Activated CD4-positive, CD25-positive, alpha-beta regulatory T cell (primary cell): Measurements from ENCODE around the gene GPR162.
"Not testable (repeated sequence)": the region's sequence is repeated elsewhere in the genome, so short reads cannot be mapped to it uniquely, and the experiment has no call there.

Experiments
- DNase-seq, 4 experiments: peaks; one replicate each; lab custom pipeline; 2025; lab: John Stamatoyannopoulos, UW

Gene GPR162

GRCh38 chr12:6854036-6854435, 32.4 kb downstream of the GPR162 start:
- DNase-seq = no peak

- DNase-seq = no peak
These were observed 33.7 kb downstream of the GPR162 start for GRCh38 chr12:6855322-6855721.

- no peak for DNase-seq
These were observed 37.2 kb downstream of the GPR162 start for GRCh38 chr12:6858799-6859198.

- DNase-seq = no peak
These were observed 38.5 kb downstream of the GPR162 start for GRCh38 chr12:6860116-6860515.

GRCh38 chr12:6860942-6861341, 39.3 kb downstream of the GPR162 start:
- DNase-seq = no peak

- no peak for DNase-seq
These were observed 39.8 kb downstream of the GPR162 start for GRCh38 chr12:6861391-6861790.

- no peak for DNase-seq
These were observed 41.4 kb downstream of the GPR162 start for GRCh38 chr12:6863033-6863432.

GRCh38 chr12:6863586-6864321, 42.1 kb downstream of the GPR162 start:
- no peak for DNase-seq

- DNase-seq = not testable (repeated sequence)
These were observed 43.7 kb downstream of the GPR162 start for GRCh38 chr12:6865307-6865706.

GRCh38 chr12:6866163-6866919, 44.7 kb downstream of the GPR162 start:
- DNase-seq = no peak

GRCh38 chr12:6866920-6867412, 45.3 kb downstream of the GPR162 start:
- no peak for DNase-seq

- DNase-seq = peak; percentile 49 to 65 (median 58)
These were observed 46.0 kb downstream of the GPR162 start, which contains the start of gene TPI1 for GRCh38 chr12:6867413-6868210. TSS of gene TPI1 (plus strand) at chr12:6867531. CDS start at chr12:6867567, 36 bp downstream.

- no peak for DNase-seq
These were observed 46.8 kb downstream of the GPR162 start for GRCh38 chr12:6868211-6869048.

- DNase-seq = peak; percentile 69 to 78 (median 70)
These were observed 47.7 kb downstream of the GPR162 start for GRCh38 chr12:6869049-6870021.

- DNase-seq = not testable (repeated sequence)
These were observed 48.7 kb downstream of the GPR162 start for GRCh38 chr12:6870304-6870703.

GRCh38 chr12:6871052-6871957, 49.7 kb downstream of the GPR162 start:
- no peak for DNase-seq

- DNase-seq = peak; percentile 66 to 72 (median 72)
These were observed 50.7 kb downstream of the GPR162 start for GRCh38 chr12:6872073-6873048.
